ENCODE data around the gene AGPAT2.

GRCh38 chr9:136644343-136644592 is 43.0 kb downstream of the AGPAT2 start:
- TF ChIP-seq CTCF (IDR thresholded peaks at IDR 0.05; ENCODE audit: insufficient read depth, low read depth, low read length) (no peak), EZH2 (IDR thresholded peaks at IDR 0.05; ENCODE audit: insufficient read depth, low read length) (no peak)
